HepG2 (cell line): ENCODE data around the gene SIN3A. TPM values are rescaled to one million over a fixed set of nuclear protein-coding genes. Genes with fewer than 3 reads are reported as not detected.

Experiments
- CREB1 ChIP-seq, 2 experiments: fragments of 450-650 bp in 1 of 2; IDR thresholded peaks; 2 replicates each; pipeline ENCODE4 v1.6.1; 2016 to 2017; ENCODE audit warnings: control low read depth in 1 of 2, mild to moderate bottlenecking in 1 of 2, missing compliant biosample characterization in 1 of 2, missing genetic modification characterization in 1 of 2
- FOSL2 ChIP-seq: sonication (generic); formaldehyde crosslinking; IDR thresholded peaks from 2 replicates; pipeline ENCODE4 v1.4.0; 2020; ENCODE audit warnings: missing genetic modification reagents
- FOXP1 ChIP-seq, 2 experiments: fragments of 450-650 bp in 1 of 2; IDR thresholded peaks; 2 replicates each; pipeline ENCODE4 v1.6.1; 2017 to 2018; ENCODE audit warnings: antibody characterized with exemption in 1 of 2
- GFI1 ChIP-seq: sonication (generic); formaldehyde crosslinking; IDR thresholded peaks from 2 replicates; pipeline ENCODE4 v1.5.0; 2020; ENCODE audit warnings: missing genetic modification reagents, mild to moderate bottlenecking, borderline replicate concordance
- HHEX ChIP-seq: IDR thresholded peaks from 2 replicates; pipeline ENCODE4 v1.6.1; 2016; ENCODE audit warnings: control low read depth
- HNRNPK ChIP-seq: fragments of 200-400 bp; formaldehyde crosslinking; IDR thresholded peaks from 2 replicates; pipeline ENCODE4 v1.6.1; 2018; ENCODE audit warnings: low read length, low read depth, moderate library complexity, mild to moderate bottlenecking; ENCODE audit not compliant: poor library complexity, severe bottlenecking
- KLF6 ChIP-seq: IDR thresholded peaks from 2 replicates; pipeline ENCODE4 v1.8.0; 2016; ENCODE audit warnings: missing biosample characterization, missing genetic modification reagents
- MAFK ChIP-seq, 2 experiments: IDR thresholded peaks in 1 of 2; conservative IDR thresholded peaks in 1 of 2; 2 replicates each; pipeline ENCODE4 v1.6.1; 2011; ENCODE audit warnings: improper control_type of control experiment in 2 of 2, low read length in 2 of 2
- PHF20 ChIP-seq: sonication (generic); formaldehyde crosslinking; IDR thresholded peaks from 2 replicates; pipeline ENCODE4 v1.5.0; 2020; ENCODE audit warnings: mild to moderate bottlenecking, missing genetic modification reagents
- RFX1 ChIP-seq: fragments of 450-650 bp; IDR thresholded peaks from 2 replicates; pipeline ENCODE4 v1.6.1; 2017
- RORA ChIP-seq: sonication (generic); formaldehyde crosslinking; IDR thresholded peaks from 2 replicates; pipeline ENCODE4 v1.5.0; 2020; ENCODE audit warnings: mild to moderate bottlenecking, missing genetic modification reagents, moderate library complexity
- TRIM24 ChIP-seq: sonication (generic); formaldehyde crosslinking; IDR thresholded peaks from 2 replicates; pipeline ENCODE4 v1.8.0; 2022; ENCODE audit warnings: mild to moderate bottlenecking, missing genetic modification reagents
- TSC22D2 ChIP-seq: sonication (generic); formaldehyde crosslinking; IDR thresholded peaks from 2 replicates; pipeline ENCODE4 v1.5.1; 2020; ENCODE audit warnings: missing genetic modification reagents, mild to moderate bottlenecking, borderline replicate concordance
- ZNF10 ChIP-seq: sonication (generic); formaldehyde crosslinking; IDR thresholded peaks from 2 replicates; pipeline ENCODE4 v1.4.0; 2020; ENCODE audit warnings: mild to moderate bottlenecking, low read depth, missing genetic modification reagents, borderline replicate concordance
- ZNF101 ChIP-seq: sonication (generic); formaldehyde crosslinking; IDR thresholded peaks from 2 replicates; pipeline ENCODE4 v1.4.0; 2020; ENCODE audit warnings: mild to moderate bottlenecking, low read depth, missing genetic modification reagents, borderline replicate concordance
- ZNF430 ChIP-seq: sonication (generic); formaldehyde crosslinking; IDR thresholded peaks from 2 replicates; pipeline ENCODE4 v1.9.0; 2021; ENCODE audit warnings: mild to moderate bottlenecking, missing genetic modification reagents
- ZNF501 ChIP-seq: sonication (generic); formaldehyde crosslinking; IDR thresholded peaks from 2 replicates; pipeline ENCODE4 v1.5.1; 2020; ENCODE audit warnings: mild to moderate bottlenecking, moderate library complexity, missing genetic modification reagents
- ZNF713 ChIP-seq: sonication (generic); formaldehyde crosslinking; IDR thresholded peaks from 2 replicates; pipeline ENCODE4 v1.4.0; 2020; ENCODE audit warnings: mild to moderate bottlenecking, missing genetic modification reagents
- ZNF841 ChIP-seq: sonication (generic); formaldehyde crosslinking; IDR thresholded peaks from 2 replicates; pipeline ENCODE4 v1.8.1; 2023; ENCODE audit warnings: missing genetic modification reagents, borderline replicate concordance
- ZNF878 ChIP-seq: sonication (generic); formaldehyde crosslinking; IDR thresholded peaks from 2 replicates; pipeline ENCODE4 v1.8.1; 2023; ENCODE audit warnings: mild to moderate bottlenecking, missing genetic modification reagents, moderate library complexity
- ZNF883 ChIP-seq: sonication (generic); formaldehyde crosslinking; IDR thresholded peaks from 2 replicates; pipeline ENCODE4 v1.5.1; 2020; ENCODE audit warnings: mild to moderate bottlenecking, missing genetic modification reagents; ENCODE audit errors: not compliant biosample characterization
- polyA plus RNA-seq, 8 experiments: library from polyadenylated mRNA; depleted of rRNA in 3 of 8; stranded (reverse) in 7 of 8; unstranded in 1 of 8; fragments of >200 nt; fragmentation: Illumina TruSeq in 4 of 8; extraction: Trizol in 4 of 8; gene quantifications; 2 replicates each; pipeline versions ENCODE4 v1.2.1 to v1.2.3, GENCODE V29; 2011 to 2016; ENCODE audit warnings: low read depth in 4 of 8, missing spikeins in 1 of 8, mixed read lengths in 1 of 8; ENCODE audit not compliant: insufficient read depth in 1 of 8
- total RNA-seq, 5 experiments: library from RNA; depleted of rRNA; stranded (reverse); fragments of >200 nt; fragmentation: Illumina TruSeq; extraction: Trizol; gene quantifications; 2 replicates each; pipeline ENCODE4 v1.2.3, GENCODE V29; 2016; ENCODE audit warnings: low read depth in 1 of 5
- TF ChIP-seq, protein P1 (sequence below): sonication (generic); formaldehyde crosslinking; IDR thresholded peaks from 2 replicates; pipeline ENCODE4 v1.4.0; 2020; ENCODE audit warnings: missing genetic modification reagents, borderline replicate concordance
- TF ChIP-seq, protein P2 (sequence below): sonication (generic); formaldehyde crosslinking; IDR thresholded peaks from 2 replicates; pipeline ENCODE4 v1.5.0; 2020; ENCODE audit warnings: missing genetic modification reagents, mild to moderate bottlenecking, borderline replicate concordance
- TF ChIP-seq, protein P3 (sequence below): sonication (generic); formaldehyde crosslinking; IDR thresholded peaks from 2 replicates; pipeline ENCODE4 v1.4.0; 2020; ENCODE audit warnings: mild to moderate bottlenecking, low read depth, missing genetic modification reagents

SIN3A gene
- total and polyA plus RNA-seq, 2 of the 13 experiments (the other 11 are each of a cell fraction or from before 2014, with no cell fraction given) = 16.1 to 28.1 TPM

- TF ChIP-seq, protein P1, sequence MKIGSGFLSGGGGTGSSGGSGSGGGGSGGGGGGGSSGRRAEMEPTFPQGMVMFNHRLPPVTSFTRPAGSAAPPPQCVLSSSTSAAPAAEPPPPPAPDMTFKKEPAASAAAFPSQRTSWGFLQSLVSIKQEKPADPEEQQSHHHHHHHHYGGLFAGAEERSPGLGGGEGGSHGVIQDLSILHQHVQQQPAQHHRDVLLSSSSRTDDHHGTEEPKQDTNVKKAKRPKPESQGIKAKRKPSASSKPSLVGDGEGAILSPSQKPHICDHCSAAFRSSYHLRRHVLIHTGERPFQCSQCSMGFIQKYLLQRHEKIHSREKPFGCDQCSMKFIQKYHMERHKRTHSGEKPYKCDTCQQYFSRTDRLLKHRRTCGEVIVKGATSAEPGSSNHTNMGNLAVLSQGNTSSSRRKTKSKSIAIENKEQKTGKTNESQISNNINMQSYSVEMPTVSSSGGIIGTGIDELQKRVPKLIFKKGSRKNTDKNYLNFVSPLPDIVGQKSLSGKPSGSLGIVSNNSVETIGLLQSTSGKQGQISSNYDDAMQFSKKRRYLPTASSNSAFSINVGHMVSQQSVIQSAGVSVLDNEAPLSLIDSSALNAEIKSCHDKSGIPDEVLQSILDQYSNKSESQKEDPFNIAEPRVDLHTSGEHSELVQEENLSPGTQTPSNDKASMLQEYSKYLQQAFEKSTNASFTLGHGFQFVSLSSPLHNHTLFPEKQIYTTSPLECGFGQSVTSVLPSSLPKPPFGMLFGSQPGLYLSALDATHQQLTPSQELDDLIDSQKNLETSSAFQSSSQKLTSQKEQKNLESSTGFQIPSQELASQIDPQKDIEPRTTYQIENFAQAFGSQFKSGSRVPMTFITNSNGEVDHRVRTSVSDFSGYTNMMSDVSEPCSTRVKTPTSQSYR = peak; percentile 16; the same call in 1 of the 2 replicates
- TF ChIP-seq, protein P2, sequence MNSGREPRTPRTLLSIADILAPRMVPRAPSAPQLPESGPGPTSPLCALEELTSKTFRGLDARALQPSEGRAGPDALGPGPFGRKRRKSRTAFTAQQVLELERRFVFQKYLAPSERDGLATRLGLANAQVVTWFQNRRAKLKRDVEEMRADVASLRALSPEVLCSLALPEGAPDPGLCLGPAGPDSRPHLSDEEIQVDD (CRISPR knock-in tag) = 0 out of 2 replicates have a peak, but pooled peaks have one; percentile 31
- no peak for TF ChIP-seq ZNF101 (CRISPR knock-in tag)
- TF ChIP-seq RFX1 = no peak
- 0 out of 2 replicates have a peak, but pooled peaks have one; percentile 32 for TF ChIP-seq ZNF430 (CRISPR knock-in tag)
- no peak for TF ChIP-seq TRIM24 (CRISPR knock-in tag)
- TF ChIP-seq HHEX (CRISPR knock-in tag) = no peak
- no peak for TF ChIP-seq FOXP1 (IDR thresholded peaks at IDR 0.05)
- peak; percentile 15; the same call in 1 of the 2 replicates for TF ChIP-seq FOXP1 (CRISPR knock-in tag; IDR thresholded peaks at IDR 0.05)
- TF ChIP-seq ZNF878 (CRISPR knock-in tag) = no peak
- TF ChIP-seq ZNF883 (CRISPR knock-in tag) = peak; percentile 31
- no peak for TF ChIP-seq RORA (CRISPR knock-in tag)
- TF ChIP-seq HNRNPK = no peak
- peak; percentile 43; the same call in 1 of the 2 replicates for TF ChIP-seq FOSL2 (CRISPR knock-in tag)
- no peak for TF ChIP-seq MAFK (conservative IDR thresholded peaks at IDR 0.05 in 1 of 2, IDR thresholded peaks at IDR 0.05 in 1 of 2; ENCODE audit: low read length in 2 of 2)
- peak; percentile 86 for TF ChIP-seq ZNF501 (CRISPR knock-in tag)
- TF ChIP-seq GFI1 (CRISPR knock-in tag) = no peak
- no peak for TF ChIP-seq ZNF10
- TF ChIP-seq ZNF713 (CRISPR knock-in tag) = 0 out of 2 replicates have a peak, but pooled peaks have one; percentile 47
- TF ChIP-seq PHF20 (CRISPR knock-in tag) = peak; percentile 99
- no peak for TF ChIP-seq ZNF841 (CRISPR knock-in tag)
- no peak for TF ChIP-seq CREB1 (IDR thresholded peaks at IDR 0.05)
- TF ChIP-seq CREB1 (CRISPR knock-in tag; IDR thresholded peaks at IDR 0.05) = peak; percentile 55; the same call in 1 of the 2 replicates
- TF ChIP-seq, protein P3, sequence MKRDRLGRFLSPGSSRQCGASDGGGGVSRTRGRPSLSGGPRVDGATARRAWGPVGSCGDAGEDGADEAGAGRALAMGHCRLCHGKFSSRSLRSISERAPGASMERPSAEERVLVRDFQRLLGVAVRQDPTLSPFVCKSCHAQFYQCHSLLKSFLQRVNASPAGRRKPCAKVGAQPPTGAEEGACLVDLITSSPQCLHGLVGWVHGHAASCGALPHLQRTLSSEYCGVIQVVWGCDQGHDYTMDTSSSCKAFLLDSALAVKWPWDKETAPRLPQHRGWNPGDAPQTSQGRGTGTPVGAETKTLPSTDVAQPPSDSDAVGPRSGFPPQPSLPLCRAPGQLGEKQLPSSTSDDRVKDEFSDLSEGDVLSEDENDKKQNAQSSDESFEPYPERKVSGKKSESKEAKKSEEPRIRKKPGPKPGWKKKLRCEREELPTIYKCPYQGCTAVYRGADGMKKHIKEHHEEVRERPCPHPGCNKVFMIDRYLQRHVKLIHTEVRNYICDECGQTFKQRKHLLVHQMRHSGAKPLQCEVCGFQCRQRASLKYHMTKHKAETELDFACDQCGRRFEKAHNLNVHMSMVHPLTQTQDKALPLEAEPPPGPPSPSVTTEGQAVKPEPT (CRISPR knock-in tag) = no peak
- TF ChIP-seq KLF6 (CRISPR knock-in tag) = 0 out of 2 replicates have a peak, but pooled peaks have one; percentile 57
- peak; percentile 82; the same call in 1 of the 2 replicates for TF ChIP-seq TSC22D2 (CRISPR knock-in tag)
Observed at GRCh38 chr15:75335705-75336355, 115.7 kb downstream of the SIN3A start, which contains the start of gene COMMD4 (continued).
